WI38 (cell line): Measurements from ENCODE around the gene CRTC1.

Experiments used
- H3K4me3 ChIP-seq: 2 replicates; pipeline ENCODE4 v1.5.1; 2011; ENCODE audit warnings: low read depth, mild to moderate bottlenecking, control low read depth, low read length
- TF ChIP-seq, protein P1 (sequence below): IDR thresholded peaks from 2 replicates; pipeline ENCODE4 v1.5.1; 2012; ENCODE audit warnings: low read depth, mild to moderate bottlenecking, control low read depth, low read length

CRTC1 gene

DNA sequence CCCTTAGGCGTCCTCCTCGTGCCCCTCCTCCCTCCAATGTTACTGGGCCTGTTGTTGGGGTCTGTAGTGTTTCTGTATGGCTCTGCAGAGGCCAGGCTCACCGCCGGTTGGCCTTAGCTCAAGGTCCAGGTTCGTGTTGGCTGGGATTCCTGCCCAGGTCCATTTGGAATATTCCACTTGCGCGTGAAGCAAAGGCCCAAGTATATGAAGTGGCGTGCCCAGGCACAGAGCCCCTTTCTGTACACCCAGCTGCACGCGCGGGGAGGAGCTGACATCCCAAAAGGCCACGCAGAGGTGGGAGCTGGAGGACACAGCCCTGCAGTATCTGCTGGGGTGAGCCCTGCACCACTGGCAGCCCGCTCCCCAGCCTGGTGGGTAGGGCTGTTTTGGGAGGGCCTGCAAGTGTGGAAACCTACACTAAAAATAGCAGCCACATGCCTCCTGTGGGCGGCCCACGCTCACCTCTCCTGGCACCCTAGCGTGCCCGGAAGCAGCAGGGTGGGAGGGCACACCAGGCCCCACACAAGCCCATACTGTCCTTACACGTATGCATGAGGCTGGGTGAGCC, 30.2 kb downstream of the CRTC1 start:
- TF ChIP-seq, protein P1, sequence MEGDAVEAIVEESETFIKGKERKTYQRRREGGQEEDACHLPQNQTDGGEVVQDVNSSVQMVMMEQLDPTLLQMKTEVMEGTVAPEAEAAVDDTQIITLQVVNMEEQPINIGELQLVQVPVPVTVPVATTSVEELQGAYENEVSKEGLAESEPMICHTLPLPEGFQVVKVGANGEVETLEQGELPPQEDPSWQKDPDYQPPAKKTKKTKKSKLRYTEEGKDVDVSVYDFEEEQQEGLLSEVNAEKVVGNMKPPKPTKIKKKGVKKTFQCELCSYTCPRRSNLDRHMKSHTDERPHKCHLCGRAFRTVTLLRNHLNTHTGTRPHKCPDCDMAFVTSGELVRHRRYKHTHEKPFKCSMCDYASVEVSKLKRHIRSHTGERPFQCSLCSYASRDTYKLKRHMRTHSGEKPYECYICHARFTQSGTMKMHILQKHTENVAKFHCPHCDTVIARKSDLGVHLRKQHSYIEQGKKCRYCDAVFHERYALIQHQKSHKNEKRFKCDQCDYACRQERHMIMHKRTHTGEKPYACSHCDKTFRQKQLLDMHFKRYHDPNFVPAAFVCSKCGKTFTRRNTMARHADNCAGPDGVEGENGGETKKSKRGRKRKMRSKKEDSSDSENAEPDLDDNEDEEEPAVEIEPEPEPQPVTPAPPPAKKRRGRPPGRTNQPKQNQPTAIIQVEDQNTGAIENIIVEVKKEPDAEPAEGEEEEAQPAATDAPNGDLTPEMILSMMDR: no peak
- H3K4me3 ChIP-seq: no peak overlapping the region

- H3K4me3 ChIP-seq: no peak overlapping the region
- TF ChIP-seq, protein P1: no peak
These were observed 31.9 kb downstream of the CRTC1 start for GRCh38 chr19:18715416-18715815.

DNA sequence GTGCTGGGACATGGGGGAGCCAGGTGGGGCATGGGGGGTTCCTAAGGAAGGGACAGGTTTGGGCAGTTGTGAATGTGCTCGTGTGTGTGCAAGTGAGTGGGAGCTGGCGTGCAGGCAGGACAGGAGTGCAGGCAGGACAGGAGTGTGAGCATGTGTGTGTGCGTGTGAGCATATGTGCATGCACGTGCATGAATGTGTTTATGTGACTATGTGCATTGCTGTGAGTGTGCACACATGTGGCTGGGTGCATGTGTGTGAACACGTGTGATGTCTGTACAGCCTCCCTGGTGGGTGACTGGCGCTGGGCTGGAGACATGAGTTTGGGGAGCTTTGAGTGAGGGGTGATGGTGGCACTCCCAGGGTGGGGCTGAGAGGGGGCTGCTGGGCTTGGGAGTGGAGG, 33.4 kb downstream of the CRTC1 start:
- TF ChIP-seq, protein P1: no peak
- H3K4me3 ChIP-seq: no peak overlapping the region

GRCh38 chr19:18717601-18718000, 34.1 kb downstream of the CRTC1 start:
- no peak overlapping the region for H3K4me3 ChIP-seq
- TF ChIP-seq, protein P1: no peak

GRCh38 chr19:18718015-18718526, 34.6 kb downstream of the CRTC1 start:
- TF ChIP-seq, protein P1: no peak

DNA sequence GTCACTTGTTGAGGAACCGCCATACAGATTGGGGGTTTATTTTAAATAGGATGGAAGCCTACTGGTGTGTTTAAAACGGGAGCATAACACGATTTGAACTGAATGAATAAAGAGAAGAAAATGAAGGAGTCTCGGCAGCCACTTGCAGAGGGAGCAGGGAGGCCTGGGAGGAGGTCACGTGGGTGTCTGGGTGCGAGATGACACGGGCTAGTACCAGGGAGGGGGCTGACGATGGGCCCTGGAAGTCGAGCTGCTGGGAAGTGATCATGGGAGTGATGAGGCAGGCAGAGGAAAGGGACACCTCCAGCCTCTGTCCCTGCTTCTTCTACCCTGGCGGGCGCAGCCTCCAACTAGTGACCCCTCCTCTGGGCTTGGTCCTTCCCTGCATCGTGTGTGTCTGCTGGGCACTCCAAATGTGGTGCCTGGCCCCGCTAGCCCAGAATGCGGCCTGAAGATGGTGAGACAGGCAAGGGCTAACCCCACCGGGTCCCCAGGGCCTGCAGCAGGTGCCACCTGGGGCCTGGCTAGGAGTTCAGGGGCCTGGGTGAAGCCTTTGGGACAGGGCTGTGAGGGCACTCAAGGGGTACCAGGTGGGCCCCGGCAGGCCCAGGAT, 35.5 kb downstream of the CRTC1 start:
- H3K4me3 ChIP-seq: no peak overlapping the region
- TF ChIP-seq, protein P1: no peak

More at GRCh38 chr19:18718015-18718526, 34.6 kb downstream of the CRTC1 start:
- no peak overlapping the region for H3K4me3 ChIP-seq

GRCh38 chr19:18719541-18719940, 36.1 kb downstream of the CRTC1 start:
- no peak overlapping the region for H3K4me3 ChIP-seq
- TF ChIP-seq, protein P1: no peak
